DLD1 (cell line): ENCODE data around the gene MGARP.
"Not testable (repeated sequence)": the region's sequence is repeated elsewhere in the genome, so short reads cannot be mapped to it uniquely, and the experiment has no call there.

Source experiments
- in situ Hi-C: cut with HindIII; loops from 2 replicates; pipeline ENCODE4 v1.10.0; 2017; ENCODE audit warnings: low sequenced_read_pairs

The MGARP gene

GRCh38 chr4:139279760-139280620 is at the start of gene MGARP:
Gene MGARP, minus strand, starts transcription at chr4:139280225. Its CDS starts 67 bp downstream, at chr4:139280158.
- in situ Hi-C loops, result no loop called here

GRCh38 chr4:139329665-139330200 is 49.7 kb upstream of the MGARP start:
- in situ Hi-C loops, result no loop called here

DNA sequence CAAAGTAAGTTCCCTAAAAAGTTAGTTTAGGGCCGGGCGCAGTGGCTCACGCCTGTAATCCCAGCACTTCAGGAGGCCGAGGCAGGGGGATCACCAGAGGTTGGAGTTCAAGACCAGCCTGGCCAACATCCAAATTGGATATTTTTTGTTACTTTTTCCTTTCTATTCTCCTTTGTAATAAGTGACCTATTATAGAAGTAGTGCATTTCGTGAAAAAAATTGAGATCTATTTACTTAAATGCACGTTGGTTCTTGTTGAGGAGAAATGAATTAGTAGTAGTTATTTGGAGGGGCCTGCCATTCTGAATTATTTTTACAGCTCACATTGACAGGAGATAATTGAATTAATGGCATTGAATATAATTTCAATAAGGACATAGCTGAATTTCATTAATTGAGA is 44.6 kb upstream of the MGARP start:
- in situ Hi-C loops, result no loop called here

- in situ Hi-C loops, result not testable (repeated sequence)
These were observed 42.5 kb upstream of the MGARP start for GRCh38 chr4:139322541-139322940.

DNA sequence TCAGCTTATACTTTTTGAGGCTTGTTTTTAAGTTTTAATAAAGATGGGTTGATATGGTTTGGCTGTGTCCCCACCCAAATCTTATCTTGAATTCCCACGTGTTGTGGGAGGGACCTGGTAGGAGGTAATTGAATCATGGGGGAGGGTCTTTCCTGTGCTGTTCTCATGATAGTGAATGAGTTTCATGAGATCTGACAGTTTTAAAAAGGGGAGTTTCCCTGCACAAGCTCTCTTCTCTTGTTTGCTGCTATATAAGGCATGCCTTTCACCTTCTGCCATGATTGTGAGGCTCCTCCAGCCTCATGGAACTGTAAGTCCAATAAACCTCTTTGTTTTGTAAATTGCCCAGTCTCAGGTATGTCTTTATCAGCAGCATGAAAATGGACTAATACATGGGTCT is 42.0 kb upstream of the MGARP start:
- in situ Hi-C loops, result not testable (repeated sequence)

DNA sequence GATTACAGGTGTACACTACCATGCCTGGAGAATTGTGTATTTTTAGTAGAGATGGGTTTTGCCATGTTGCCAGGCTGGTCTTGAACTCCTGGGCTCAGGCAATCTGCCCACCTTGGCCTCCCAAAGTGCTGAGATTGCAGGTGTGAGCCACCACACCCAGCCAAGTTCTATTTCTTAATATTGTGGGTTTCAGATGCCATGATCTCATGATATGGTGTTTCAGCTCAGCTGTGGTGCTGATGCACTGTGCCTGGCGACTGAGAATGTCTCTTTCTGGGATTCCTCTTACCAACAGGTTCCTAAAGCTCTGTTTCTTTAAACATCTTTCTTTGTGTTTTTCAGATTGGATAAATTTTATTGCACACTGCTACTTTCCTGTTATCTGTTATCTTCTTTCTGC is 39.5 kb upstream of the MGARP start:
- in situ Hi-C loops, result no loop called here

GRCh38 chr4:139317635-139318034 is 37.6 kb upstream of the MGARP start:
- in situ Hi-C loops, result no loop called here

DNA sequence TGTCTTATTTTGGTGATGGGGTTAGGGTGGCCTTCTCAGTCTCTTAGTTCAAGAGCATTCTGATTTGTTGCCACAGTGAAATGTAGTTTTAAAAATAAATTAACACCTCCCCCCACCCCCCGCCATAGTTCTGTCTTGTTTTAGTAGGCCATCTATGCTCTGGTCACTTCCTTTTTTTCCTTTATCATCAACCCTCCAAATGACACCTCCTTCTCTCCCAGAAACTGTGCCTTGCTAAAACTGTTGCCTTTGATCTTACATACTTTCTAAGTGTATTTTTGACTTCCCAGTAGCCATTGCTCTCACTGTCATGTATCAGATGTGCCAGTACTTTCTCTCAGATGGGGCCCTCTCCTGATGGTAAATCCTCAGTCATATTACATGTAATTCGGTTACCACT is 36.7 kb upstream of the MGARP start:
- in situ Hi-C loops, result no loop called here

- in situ Hi-C loops, result no loop called here
These were observed 35.2 kb upstream of the MGARP start for GRCh38 chr4:139315221-139315675.

- in situ Hi-C loops, result no loop called here
These were observed 34.2 kb upstream of the MGARP start for GRCh38 chr4:139314047-139314800.

DNA sequence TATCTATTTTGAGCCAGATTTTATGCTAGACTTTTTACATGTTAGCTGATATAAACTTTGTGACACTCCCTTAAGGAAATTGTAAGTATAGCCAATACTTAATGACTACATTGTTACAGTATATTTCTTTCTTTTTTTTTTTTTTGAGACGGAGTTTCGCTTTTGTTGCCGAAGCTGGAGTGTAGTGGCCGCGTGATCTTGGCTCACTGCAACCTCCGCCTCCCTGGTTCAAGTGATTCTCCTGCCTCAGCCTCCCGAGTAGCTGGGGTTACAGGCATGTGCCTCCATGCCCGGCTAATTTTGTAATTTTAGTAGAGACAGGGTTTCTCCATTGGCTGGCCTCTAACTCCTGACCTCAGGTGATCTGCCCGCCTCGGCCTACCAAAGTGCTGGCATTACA is 33.4 kb upstream of the MGARP start:
- in situ Hi-C loops, result not testable (repeated sequence)

DNA sequence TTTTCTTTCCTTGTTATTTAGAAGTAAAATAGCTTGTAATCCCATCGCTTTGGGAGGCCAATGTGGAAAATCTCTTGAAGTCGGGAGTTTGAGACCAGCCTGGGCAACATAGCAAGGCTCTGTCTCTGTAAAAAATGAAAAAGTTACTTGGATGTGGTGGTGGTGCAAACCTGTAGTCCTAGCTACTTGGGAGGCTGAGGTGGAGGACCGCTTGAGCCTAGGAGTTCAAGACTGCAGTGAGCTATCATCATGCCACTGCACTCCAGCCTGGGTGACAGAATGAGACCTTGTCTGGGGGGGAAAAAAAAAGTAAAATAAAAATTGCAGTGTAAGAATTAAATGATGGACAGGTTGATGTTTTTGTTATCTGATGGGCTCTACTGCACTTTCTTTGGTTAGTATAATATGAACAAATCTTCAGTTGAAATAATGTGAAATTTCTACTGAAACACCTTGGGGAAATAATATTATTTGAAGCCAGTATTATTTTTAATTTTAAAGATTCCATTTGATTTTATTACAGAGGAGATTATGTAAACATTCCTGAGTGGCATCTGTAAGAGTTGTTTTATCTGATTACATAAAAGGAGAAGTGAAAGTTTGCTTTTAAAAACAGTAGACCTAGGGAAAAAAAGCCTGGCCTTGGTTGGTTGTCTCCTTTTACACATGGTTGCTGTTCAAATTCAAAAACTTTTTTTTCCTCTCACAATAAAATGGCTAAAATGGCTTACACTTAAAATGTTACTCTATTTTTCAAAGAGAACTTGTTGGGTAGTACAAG is 32.7 kb upstream of the MGARP start:
- in situ Hi-C loops, result no loop called here

DNA sequence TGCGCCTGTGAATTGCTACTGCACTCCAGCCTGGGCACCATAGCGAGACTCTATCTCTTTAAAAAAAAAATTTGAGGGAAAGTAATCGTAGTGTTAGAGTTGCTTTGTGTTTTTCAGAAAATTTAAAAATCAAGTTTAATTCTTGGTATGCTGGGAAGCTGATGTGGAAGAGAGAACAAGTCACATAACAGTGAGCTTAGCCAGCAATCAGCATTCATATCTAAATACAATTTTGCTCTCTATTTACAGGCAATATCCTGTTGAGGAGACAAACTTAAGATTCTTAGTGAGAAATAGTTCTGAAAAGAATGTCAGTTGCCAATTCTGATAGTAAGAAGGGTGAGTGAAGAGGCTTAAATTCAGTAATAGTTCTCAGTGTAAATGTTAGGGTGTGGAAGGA is 31.9 kb upstream of the MGARP start:
- in situ Hi-C loops, result no loop called here

DNA sequence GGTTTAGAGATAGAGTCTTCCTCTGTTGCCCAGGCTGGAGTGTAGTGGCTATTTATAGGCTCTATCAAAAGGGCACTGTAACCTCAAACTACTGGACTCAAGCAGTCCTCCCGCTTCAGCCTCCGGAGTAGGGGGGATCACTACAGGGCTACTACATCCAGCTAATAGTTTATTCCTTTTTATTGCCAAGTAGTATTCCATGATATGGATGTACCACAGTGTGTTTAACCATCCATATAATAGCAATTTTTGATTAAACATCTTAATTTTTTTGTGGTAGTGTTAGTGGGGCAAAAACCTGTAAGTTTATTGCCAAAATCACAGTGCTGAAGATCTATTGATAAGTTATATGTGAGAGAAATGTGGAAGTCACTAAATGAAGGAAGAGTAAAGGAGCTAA is 24.9 kb upstream of the MGARP start:
- in situ Hi-C loops, result loop anchor here (10.0 kb wide), 1 partner anchor 270 kb away; no protein-coding TSS in a partner anchor

DNA sequence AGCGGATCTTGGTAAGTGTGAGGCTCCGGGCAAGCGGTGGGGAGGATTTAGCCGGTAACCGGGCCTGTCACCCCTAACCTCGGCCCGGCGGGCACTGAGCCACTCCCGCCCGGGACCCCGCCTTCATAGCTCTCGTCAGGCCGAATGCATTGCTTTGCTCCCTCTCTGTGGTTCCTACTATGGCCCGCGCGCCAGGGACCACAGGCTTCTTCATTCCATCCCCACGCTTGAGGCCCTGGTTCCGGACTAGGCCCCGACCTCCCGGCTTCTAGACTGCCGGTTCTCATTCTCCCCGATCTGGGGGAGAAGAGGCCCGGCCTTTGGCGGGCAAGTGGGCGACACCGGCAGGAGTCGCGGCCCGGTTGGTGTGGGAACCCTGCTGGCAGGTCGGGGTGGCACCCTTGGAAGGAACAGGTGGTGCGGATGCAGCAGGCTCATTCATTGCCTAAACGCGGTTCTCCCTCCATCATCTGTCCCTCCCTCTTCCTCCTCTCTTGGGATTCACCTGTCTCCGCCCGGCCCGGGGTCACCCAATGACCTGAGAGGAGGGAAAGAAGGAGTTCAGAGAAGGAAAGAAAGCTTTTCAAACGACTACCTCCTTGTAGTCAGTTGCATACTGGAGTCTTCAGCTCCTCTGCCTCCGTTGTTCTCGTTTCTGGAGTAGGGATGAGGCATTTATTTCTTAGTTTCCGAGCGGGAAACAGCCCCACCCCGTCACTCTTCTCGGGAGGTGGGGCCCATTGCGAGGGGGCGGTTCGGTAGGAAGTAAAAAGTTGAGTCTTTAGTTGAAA is 22.0 kb upstream of the MGARP start, which contains the start of gene NDUFC1:
NDUFC1 (minus strand) TSS at position 657 of the 791 bp plus-strand sequence. CDS start 6,679 bp downstream, outside the sequence.
- in situ Hi-C loops, result loop anchor here (10.0 kb wide), 1 partner anchor 267 kb away; no protein-coding TSS in a partner anchor

- in situ Hi-C loops, result loop anchor here (10.0 kb wide), 1 partner anchor 266 kb away; no protein-coding TSS in a partner anchor
These were observed 21.2 kb upstream of the MGARP start, which contains the start of gene NAA15 for GRCh38 chr4:139301113-139301820. Gene NAA15, plus strand, starts transcription at chr4:139301505. Its CDS starts 273 bp downstream, at chr4:139301778.

- in situ Hi-C loops, result loop anchor here (10.0 kb wide), 1 partner anchor 266 kb away; no protein-coding TSS in a partner anchor
These were observed 20.5 kb upstream of the MGARP start for GRCh38 chr4:139300431-139301112.

DNA sequence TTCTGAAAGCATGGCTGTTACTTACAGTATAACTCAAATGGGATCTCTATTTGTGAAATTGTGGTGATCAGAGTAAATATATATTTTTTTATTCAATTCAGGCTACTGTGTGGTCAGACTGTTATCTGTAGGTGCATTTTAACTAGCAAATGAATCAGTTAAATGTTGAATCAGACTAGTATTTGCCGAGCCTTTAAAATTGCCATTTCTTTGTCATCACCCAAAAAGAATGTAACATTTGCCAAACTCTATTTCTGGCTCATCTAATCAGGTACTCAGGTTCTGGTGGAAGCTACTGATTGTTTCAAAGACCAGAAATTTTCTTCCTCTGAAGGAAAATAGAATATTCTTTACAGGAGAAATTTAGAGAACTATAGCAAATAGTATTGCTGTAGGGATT is 19.5 kb upstream of the MGARP start:
- in situ Hi-C loops, result no loop called here
